ENCODE results near the gene PGA4. TPM values are rescaled to one million over a fixed set of nuclear protein-coding genes. Genes with fewer than 3 reads are reported as not detected.
"Not testable (repeated sequence)": the region's sequence is repeated elsewhere in the genome, so short reads cannot be mapped to it uniquely, and the experiment has no call there.

The PGA4 gene
- not detected for total RNA-seq

GRCh38 chr11:61222047-61222446 lies at the start of gene PGA4:
TSS of gene PGA4 (plus strand) at chr11:61222347. CDS start at chr11:61222401, 54 bp downstream.
- not testable (repeated sequence) for DNase-seq (ENCODE audit: low spot score)

- DNase-seq (ENCODE audit: low spot score) = no peak
These were observed 49.8 kb upstream of the PGA4 start for GRCh38 chr11:61172356-61172755.

GRCh38 chr11:61172888-61173287 lies 49.3 kb upstream of the PGA4 start:
- no peak for DNase-seq (ENCODE audit: low spot score)

GRCh38 chr11:61173456-61173855 lies 48.7 kb upstream of the PGA4 start:
- no peak for DNase-seq (ENCODE audit: low spot score)

DNA sequence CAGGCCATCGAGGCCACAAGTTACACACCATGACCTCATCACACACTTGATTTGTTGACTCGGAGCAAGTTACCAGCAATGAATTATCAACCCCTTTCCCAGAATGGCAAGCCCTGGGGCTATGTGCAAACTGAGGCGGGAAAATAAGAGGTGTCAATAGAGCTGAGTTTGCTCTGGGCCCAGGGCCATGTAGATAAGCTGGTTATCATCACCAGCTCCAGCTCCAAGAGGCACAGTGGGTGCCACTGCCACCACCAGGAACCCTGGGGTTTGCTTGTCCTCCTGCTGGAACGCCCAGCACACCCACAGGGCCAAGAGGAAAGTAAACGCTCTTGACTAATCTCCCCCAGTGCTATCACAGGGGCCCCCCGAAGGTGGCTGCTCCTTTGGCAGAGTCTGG lies 47.9 kb upstream of the PGA4 start:
- DNase-seq (ENCODE audit: low spot score) = no peak

- no peak for DNase-seq (ENCODE audit: low spot score)
These were observed 47.2 kb upstream of the PGA4 start for GRCh38 chr11:61174949-61175348.

- no peak for DNase-seq (ENCODE audit: low spot score)
These were observed 45.7 kb upstream of the PGA4 start for GRCh38 chr11:61176446-61176845.

DNA sequence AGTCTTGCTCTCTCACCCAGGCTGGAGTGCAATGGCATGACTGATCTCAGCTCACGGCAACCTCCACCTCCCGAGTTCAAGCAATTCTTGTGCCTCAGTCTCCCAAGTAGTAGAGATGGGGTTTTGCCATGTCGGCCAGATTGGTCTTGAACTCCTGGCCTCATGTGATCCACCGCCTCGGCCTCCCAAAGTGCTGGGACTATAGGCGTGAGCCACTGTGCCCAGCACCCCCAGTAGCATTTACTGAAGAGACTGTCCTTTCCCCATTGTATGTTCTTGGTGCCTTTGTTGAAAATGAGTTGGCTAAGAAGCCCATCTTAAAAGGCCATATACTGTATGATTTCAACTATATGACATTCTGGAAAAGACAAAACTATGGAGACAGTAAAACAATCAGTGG lies 41.9 kb upstream of the PGA4 start:
- not testable (repeated sequence) for DNase-seq (ENCODE audit: low spot score)

GRCh38 chr11:61181489-61181888 lies 40.7 kb upstream of the PGA4 start:
- no peak for DNase-seq (ENCODE audit: low spot score)

DNA sequence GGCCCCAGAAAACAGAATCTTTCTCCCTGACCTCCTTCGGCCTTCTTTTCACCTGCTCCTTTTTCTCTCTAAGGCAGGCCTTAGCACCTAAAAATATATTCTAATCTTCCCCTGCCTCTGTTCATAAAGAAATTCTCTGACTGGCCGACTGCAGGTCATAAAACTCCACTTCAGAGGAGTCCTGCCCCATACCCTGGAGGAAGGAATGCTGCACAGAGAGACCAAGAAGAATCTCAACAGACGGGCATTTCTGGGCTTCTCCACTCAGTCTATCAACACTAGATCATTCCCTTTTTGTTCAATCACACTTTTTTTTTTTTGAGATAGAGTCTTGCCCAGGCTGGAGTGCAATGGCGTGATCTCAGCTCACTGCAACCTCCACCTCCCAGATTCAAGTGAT lies 38.5 kb upstream of the PGA4 start:
- DNase-seq (ENCODE audit: low spot score) = no peak

GRCh38 chr11:61186504-61186903 lies 35.6 kb upstream of the PGA4 start:
- no peak for DNase-seq (ENCODE audit: low spot score)

- DNase-seq (ENCODE audit: low spot score) = peak; percentile 80
These were observed 34.5 kb upstream of the PGA4 start for GRCh38 chr11:61187505-61188130.

- no peak for DNase-seq (ENCODE audit: low spot score)
These were observed 32.2 kb upstream of the PGA4 start for GRCh38 chr11:61189933-61190332.

GRCh38 chr11:61193596-61193995 lies 28.6 kb upstream of the PGA4 start:
- DNase-seq (ENCODE audit: low spot score) = no peak

DNA sequence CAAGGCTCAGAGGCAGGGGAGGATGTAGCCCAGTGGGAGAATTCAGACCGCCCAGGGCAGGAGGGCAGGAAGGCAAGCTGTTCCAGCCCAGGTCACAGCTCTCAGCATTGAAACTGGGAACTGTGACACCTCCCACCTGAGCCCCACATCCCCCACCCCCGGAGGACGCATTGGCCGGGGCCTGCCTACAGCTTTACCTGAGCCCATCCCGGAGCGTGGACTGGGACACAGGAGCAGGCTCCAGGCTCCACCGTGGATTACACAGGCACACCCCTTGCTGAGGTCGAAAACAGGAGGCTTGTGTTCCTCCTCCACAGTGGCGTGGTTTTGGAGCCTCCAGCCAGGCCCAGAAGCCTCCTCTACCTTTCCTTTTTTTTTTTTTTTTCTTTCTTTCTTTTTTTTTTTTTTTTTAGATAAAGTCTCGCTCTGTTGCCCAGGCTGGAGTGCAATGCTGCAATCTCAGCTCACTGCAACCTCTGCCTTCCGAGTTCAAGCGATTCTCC lies 27.9 kb upstream of the PGA4 start:
- no peak for DNase-seq (ENCODE audit: low spot score)

GRCh38 chr11:61194981-61195695 lies 27.0 kb upstream of the PGA4 start:
- DNase-seq (ENCODE audit: low spot score) = no peak

DNA sequence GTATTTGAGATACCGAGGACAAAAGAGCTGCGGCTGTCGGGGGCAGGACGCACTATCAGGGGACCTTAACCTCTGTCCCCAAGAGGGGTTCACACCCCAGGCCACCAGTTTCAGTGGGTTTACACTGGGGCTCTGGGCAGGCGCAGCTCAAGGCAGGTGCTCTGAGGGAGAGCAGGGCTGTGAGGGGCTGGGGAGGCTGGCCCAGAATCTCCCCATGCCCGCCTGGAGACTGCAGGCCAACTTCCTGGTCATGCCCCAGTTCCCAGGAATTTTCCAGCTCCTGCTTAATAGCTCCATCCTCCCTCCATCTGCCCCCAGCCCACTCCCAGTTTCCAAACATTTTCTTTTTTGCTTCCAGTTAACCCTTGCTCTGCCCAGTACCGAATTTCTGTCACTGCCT lies 26.4 kb upstream of the PGA4 start:
- DNase-seq (ENCODE audit: low spot score) = no peak

DNA sequence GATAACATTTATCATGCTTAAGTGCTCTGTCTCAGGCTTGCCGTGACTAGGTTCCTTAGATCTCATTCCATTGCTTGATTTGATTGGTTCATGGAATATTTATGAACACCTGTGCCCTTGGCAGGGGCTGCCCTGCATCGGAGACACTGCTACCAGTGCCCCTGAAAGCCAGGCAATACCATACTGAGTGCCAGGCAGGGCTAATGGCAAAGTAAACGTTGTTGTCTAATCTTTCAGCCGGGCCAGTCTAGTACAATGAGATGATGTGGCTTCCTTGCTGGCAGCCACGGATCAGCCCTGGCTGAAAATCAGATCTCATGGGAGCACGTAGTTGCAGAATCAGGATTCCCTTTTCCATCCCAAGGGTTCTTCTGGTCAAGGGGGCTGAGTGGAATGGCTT lies 23.8 kb upstream of the PGA4 start:
- no peak for DNase-seq (ENCODE audit: low spot score)

GRCh38 chr11:61198948-61199523 lies 23.1 kb upstream of the PGA4 start:
- no peak for DNase-seq (ENCODE audit: low spot score)

- no peak for DNase-seq (ENCODE audit: low spot score)
These were observed 20.7 kb upstream of the PGA4 start for GRCh38 chr11:61201476-61201875.

GRCh38 chr11:61202950-61203746 lies 19.0 kb upstream of the PGA4 start, which contains the start of gene PGA3:
TSS of gene PGA3 (plus strand) at chr11:61203515. CDS start at chr11:61203565, 50 bp downstream.
- not testable (repeated sequence) for DNase-seq (ENCODE audit: low spot score)

DNA sequence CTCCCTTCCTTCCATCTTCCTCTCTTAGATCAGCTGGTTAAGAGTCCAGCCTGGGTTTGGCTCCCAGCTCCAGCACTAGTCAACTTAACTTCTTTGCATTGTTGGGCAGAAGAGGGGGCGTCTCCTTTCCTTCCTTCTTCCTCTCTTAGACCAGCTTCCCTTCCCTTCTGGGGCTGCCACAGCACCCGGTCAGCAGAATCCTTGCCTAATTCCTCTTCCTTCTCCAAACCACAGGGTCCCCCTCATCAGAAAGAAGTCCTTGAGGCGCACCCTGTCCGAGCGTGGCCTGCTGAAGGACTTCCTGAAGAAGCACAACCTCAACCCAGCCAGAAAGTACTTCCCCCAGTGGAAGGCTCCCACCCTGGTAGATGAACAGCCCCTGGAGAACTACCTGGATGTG lies 18.3 kb upstream of the PGA4 start:
- DNase-seq (ENCODE audit: low spot score) = not testable (repeated sequence)

Data from mucosa of gallbladder (tissue), 1 donor.